MCF 10A (cell line): Measurements from ENCODE around the gene PPP1R15A. TPM values are rescaled to one million over a fixed set of nuclear protein-coding genes. Genes with fewer than 3 reads are reported as not detected.
A peak's percentile ranks its signal among the peaks of the same experiment; 100 is the strongest.
"Not testable (repeated sequence)": the region's sequence is repeated elsewhere in the genome, so short reads cannot be mapped to it uniquely, and the experiment has no call there.

ENCODE experiments used
- BruUV-seq: library from RNA; stranded (reverse); fragments of 400-500 nt; replicated peaks from 2 replicates; lab custom pipeline; 2021; lab: Mats Ljungman, UMichigan
- CTCF ChIA-PET: fragments of 300-600 bp; sonication (Branson Sonifier 250); formaldehyde crosslinking; extraction: SDS; loops from one replicate; lab custom pipeline; 2021; ENCODE audit warnings: antibody characterized with exemption, inconsistent platforms; lab: Yijun Ruan, JAX
- POLR2A ChIA-PET: fragments of 300-600, 350-650 bp; sonication (Branson Sonifier 250); formaldehyde crosslinking; extraction: SDS; loops from one replicate; lab custom pipeline; 2020; ENCODE audit warnings: antibody characterized with exemption, inconsistent platforms; lab: Yijun Ruan, JAX
- DNase-seq: peaks from one replicate; pipeline ENCODE4 v3.0.0-alpha.2; 2018; ENCODE audit not compliant: unreplicated experiment
- H3K27ac Mint-ChIP-seq: one replicate; pipeline ENCODE4 v1.8.0; 2022; ENCODE audit warnings: mild to moderate bottlenecking, low read depth, mixed read lengths; ENCODE audit not compliant: unreplicated experiment
- H3K27me3 Mint-ChIP-seq: one replicate; pipeline ENCODE4 v1.8.0; 2022; ENCODE audit warnings: mixed read lengths; ENCODE audit not compliant: insufficient read depth, unreplicated experiment
- H3K36me3 Mint-ChIP-seq: one replicate; pipeline ENCODE4 v1.8.0; 2022; ENCODE audit warnings: mild to moderate bottlenecking, moderate library complexity, mixed read lengths; ENCODE audit not compliant: insufficient read depth, unreplicated experiment
- H3K4me1 Mint-ChIP-seq: one replicate; pipeline ENCODE4 v1.8.0; 2022; ENCODE audit warnings: mixed read lengths; ENCODE audit not compliant: insufficient read depth, unreplicated experiment
- H3K4me3 Mint-ChIP-seq: one replicate; pipeline ENCODE4 v1.8.0; 2022; ENCODE audit warnings: mild to moderate bottlenecking, moderate library complexity, mixed read lengths; ENCODE audit not compliant: unreplicated experiment
- H3K9me3 Mint-ChIP-seq: one replicate; pipeline ENCODE4 v1.8.0; 2022; ENCODE audit warnings: mixed read lengths; ENCODE audit not compliant: unreplicated experiment
- intact Hi-C: fragments of 100-400 bp; cut with micrococcal nuclease; formaldehyde crosslinking; loops from 2 replicates; pipeline ENCODE4 v1.14.1; 2022
- total RNA-seq: library from RNA; stranded (reverse); gene quantifications from 2 replicates; pipeline ENCODE4 v1.2.3, GENCODE V29; 2022
- TF ChIP-seq, protein P1 (sequence below): fragments of 200-600 bp; IDR thresholded peaks from one replicate; pipeline ENCODE4 v1.8.0; 2022; ENCODE audit warnings: antibody characterized with exemption, mild to moderate bottlenecking; ENCODE audit not compliant: unreplicated experiment

The PPP1R15A gene
- total RNA-seq, 1 experiment from 2014 or later = 207 TPM

DNA sequence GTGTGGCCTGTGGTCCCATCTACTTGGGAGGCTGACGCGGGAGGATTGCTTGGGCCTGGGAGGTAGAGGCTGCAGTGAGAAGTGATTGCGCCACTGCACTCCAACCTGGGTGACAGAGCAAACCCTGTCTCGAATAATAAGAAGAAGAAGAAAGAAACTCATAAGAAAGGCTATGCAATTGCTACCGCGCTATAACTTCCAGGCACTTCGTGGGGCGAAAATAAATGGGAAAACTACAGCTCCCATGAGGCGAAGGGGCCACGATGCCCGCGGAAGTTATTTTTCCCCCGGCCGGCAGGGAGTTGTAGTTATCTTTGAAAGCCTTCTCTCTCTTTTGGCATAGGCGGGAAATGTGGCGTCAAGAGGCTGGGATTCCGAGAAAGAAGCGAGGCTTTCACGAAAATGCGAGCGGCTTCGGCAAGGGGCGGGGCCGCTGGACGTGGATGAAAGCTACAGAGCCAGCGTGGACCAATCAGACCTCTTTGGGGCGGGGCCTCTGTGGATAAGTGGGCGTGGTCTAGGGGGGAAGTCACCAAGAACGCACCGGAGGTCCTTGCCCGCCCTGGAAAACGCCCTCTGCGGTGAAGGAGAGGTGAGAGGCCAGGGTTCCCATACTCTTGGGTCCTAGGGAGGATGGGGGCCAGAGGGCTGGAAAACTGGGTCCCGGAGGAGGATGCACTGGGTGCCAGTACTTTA is 27.7 kb downstream of the PPP1R15A start, which contains the start of gene NUCB1:
NUCB1 (plus strand) TSS at position 532 of the 696 bp plus-strand sequence. CDS start 485 bp downstream, outside the sequence.
- TF ChIP-seq, protein P1, sequence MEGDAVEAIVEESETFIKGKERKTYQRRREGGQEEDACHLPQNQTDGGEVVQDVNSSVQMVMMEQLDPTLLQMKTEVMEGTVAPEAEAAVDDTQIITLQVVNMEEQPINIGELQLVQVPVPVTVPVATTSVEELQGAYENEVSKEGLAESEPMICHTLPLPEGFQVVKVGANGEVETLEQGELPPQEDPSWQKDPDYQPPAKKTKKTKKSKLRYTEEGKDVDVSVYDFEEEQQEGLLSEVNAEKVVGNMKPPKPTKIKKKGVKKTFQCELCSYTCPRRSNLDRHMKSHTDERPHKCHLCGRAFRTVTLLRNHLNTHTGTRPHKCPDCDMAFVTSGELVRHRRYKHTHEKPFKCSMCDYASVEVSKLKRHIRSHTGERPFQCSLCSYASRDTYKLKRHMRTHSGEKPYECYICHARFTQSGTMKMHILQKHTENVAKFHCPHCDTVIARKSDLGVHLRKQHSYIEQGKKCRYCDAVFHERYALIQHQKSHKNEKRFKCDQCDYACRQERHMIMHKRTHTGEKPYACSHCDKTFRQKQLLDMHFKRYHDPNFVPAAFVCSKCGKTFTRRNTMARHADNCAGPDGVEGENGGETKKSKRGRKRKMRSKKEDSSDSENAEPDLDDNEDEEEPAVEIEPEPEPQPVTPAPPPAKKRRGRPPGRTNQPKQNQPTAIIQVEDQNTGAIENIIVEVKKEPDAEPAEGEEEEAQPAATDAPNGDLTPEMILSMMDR = no peak
- ChIA-PET CTCF (interaction anchor here (1.0 kb wide), 1 partner anchor 58 kb away, joined by 4 read pairs; no protein-coding TSS in a partner anchor), POLR2A (interaction anchor here (0.7 to 3.7 kb wide), 12 partner anchors 19 to 158 kb away, joined by 3 to 32 read pairs (median 6); partner anchors contain the start of genes CGB7, DHDH, FTL and GYS1)
- peak within 1 kb of the TSS; percentile 99 for H3K4me3 Mint-ChIP-seq
- H3K36me3 Mint-ChIP-seq = peaks cover 21% of the 10 kb centered on the region
- H3K4me1 Mint-ChIP-seq = peaks cover 14% of the 10 kb centered on the region
- intact Hi-C loops = loop anchor here (2.0 kb wide), 2 partner anchors 55 to 71 kb away; partner anchors contain the start of gene BAX
- H3K9me3 Mint-ChIP-seq = peaks cover 8% of the 10 kb centered on the region
- no peaks in the 10 kb centered on the region for H3K27me3 Mint-ChIP-seq
- DNase-seq = peak; percentile 99
- TSS peak; percentile 51 for BruUV-seq
- H3K27ac Mint-ChIP-seq = peak within 1 kb of the TSS; percentile 87

DNA sequence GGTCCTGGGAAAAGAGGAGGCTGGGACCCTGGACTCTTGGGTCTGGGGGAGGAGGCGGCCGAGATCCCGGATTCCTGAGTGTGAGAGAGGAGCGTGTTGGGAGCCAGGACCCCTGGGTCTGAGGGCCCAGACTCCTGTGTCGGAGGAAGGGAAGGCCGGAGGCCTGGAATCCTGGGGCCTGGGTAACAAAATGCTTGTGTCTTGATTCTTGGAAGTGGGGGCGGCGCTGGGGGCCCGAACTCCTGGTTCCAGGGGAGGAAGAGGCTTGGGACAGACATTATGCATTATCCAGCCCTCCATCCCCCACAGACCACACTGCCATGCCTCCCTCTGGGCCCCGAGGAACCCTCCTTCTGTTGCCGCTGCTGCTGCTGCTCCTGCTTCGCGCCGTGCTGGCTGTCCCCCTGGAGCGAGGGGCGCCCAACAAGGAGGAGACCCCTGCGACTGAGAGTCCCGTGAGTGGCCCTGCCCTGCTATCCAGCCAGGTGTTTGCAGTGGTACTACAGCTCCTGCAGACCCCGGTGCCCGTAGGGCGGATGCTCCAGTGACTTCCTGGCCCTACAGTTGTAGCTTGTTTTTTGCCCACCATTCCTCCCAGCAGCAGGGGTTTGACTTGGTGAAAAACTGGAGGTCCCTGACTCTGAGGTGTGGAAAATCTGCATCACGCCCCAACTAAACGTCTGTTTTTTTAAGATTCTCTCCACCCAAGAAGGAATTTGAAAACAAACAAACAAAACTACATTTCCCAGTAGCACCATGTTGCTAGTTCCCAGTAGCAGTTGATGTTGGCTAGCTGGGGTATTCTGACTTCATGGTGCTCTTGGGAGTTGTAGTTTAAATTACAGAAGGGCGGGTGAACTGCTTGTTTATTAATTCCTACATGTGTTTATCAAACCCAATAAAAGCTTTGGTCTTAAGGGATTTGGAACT is 28.5 kb downstream of the PPP1R15A start:
- H3K4me1 Mint-ChIP-seq = peaks cover 14% of the 10 kb centered on the region
- CTCF ChIA-PET = interaction anchor here (0.6 to 1.0 kb wide), 3 partner anchors 16 to 252 kb away, joined by 3 to 4 read pairs (median 3); no protein-coding TSS in a partner anchor
- H3K27ac Mint-ChIP-seq = peak overlapping the region; percentile 87
- no peaks in the 10 kb centered on the region for H3K27me3 Mint-ChIP-seq
- DNase-seq = no peak
- H3K9me3 Mint-ChIP-seq = peaks cover 8% of the 10 kb centered on the region
- TSS peak; percentile 79 for BruUV-seq
- TF ChIP-seq, protein P1 = no peak
- H3K36me3 Mint-ChIP-seq = peaks cover 25% of the 10 kb centered on the region
- intact Hi-C loops = loop anchor here (2.0 kb wide), 2 partner anchors 54 to 70 kb away; partner anchors contain the start of gene BAX
- H3K4me3 Mint-ChIP-seq = peak overlapping the region; percentile 99
- POLR2A ChIA-PET = interaction anchor here (0.9 to 3.7 kb wide), 10 partner anchors 18 to 93 kb away, joined by 3 to 32 read pairs (median 7); partner anchors contain the start of genes DHDH, FTL, GYS1 and PPP1R15A

DNA sequence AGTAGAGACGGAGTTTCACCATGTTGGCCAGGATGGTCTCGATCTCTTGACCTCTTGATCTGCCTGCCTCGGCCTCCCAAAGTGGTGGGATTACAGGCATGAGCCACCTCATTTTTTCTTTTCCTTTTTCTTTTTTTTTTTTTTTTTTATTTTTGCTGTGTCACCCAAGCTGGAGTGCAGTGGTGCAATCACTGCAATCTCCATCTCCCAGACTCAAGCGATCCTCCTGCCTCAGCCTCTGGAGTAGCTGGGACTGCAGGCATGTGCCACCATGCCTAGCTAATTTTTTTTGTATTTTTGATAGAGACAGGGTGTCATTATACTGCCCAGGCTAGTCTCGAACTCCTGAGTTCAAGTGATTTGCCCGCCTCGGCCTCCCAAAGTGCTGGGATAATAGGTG is 30.1 kb downstream of the PPP1R15A start:
- H3K4me3 Mint-ChIP-seq, BruUV-seq, DNase-seq, H3K27me3 Mint-ChIP-seq, intact Hi-C loops, H3K9me3 Mint-ChIP-seq, H3K27ac Mint-ChIP-seq, CTCF ChIA-PET: not testable (repeated sequence)
- peaks cover 14% of the 10 kb centered on the region for H3K4me1 Mint-ChIP-seq
- POLR2A ChIA-PET = interaction anchor here (3.7 kb wide), 1 partner anchor 30 kb away, joined by 26 read pairs; the partner anchor contains the start of gene PPP1R15A
- peaks cover 40% of the 10 kb centered on the region for H3K36me3 Mint-ChIP-seq

DNA sequence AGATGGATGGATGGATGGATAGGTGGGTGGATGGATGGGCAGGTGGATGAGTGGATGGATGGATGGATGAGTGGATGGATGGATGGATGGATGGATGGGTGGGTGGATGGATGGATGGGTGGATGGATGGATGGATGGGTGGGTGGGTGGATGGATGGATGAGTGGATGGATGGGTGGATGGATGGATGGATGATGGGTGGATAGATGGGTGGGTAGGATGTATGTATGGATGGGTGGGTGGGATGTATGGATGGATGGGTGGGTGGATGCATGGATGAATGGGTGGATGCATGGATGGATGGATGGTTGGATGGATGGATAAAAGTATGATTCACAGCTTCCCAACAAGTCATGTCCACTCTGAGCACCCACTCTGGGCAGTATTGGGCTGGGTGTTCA is 31.6 kb downstream of the PPP1R15A start:
- POLR2A ChIA-PET, H3K27me3 Mint-ChIP-seq, H3K27ac Mint-ChIP-seq, BruUV-seq, H3K4me3 Mint-ChIP-seq, H3K9me3 Mint-ChIP-seq, DNase-seq, intact Hi-C loops: not testable (repeated sequence)
- peaks cover 55% of the 10 kb centered on the region for H3K36me3 Mint-ChIP-seq
- peaks cover 14% of the 10 kb centered on the region for H3K4me1 Mint-ChIP-seq
- CTCF ChIA-PET = interaction anchor here (0.6 kb wide), 1 partner anchor 940 kb away, joined by 3 read pairs; no protein-coding TSS in a partner anchor
